Upper lobe of left lung (tissue), 4 donors: ENCODE data around the gene TOP2A.

Source experiments
- EP300 ChIP-seq, 4 donors: sonication (generic); formaldehyde crosslinking; IDR thresholded peaks; one replicate each; pipeline ENCODE4 v1.5.1; 2017; ENCODE audit warnings: antibody characterized with exemption in 4 of 4, control low read depth in 2 of 4
- POLR2A ChIP-seq, 4 donors: fragments of 450-650 bp; IDR thresholded peaks; one replicate each; pipeline ENCODE4 v1.5.1; 2016 to 2017; ENCODE audit warnings: antibody characterized with exemption in 4 of 4, mild to moderate bottlenecking in 2 of 4
- POLR2AphosphoS5 ChIP-seq, 2 donors: sonication (generic); formaldehyde crosslinking; IDR thresholded peaks; one replicate each; pipeline ENCODE4 v1.5.1; 2017; ENCODE audit warnings: antibody characterized with exemption in 2 of 2
- TF ChIP-seq, protein P1 (sequence below), 6 experiments: fragments of 450-650 bp in 4 of 6; fragments of 200-600 bp in 2 of 6; sonication (generic) in 2 of 6; IDR thresholded peaks; one replicate each; pipeline ENCODE4 v1.5.1; 2016 to 2019; ENCODE audit warnings: antibody characterized with exemption in 6 of 6

DNA sequence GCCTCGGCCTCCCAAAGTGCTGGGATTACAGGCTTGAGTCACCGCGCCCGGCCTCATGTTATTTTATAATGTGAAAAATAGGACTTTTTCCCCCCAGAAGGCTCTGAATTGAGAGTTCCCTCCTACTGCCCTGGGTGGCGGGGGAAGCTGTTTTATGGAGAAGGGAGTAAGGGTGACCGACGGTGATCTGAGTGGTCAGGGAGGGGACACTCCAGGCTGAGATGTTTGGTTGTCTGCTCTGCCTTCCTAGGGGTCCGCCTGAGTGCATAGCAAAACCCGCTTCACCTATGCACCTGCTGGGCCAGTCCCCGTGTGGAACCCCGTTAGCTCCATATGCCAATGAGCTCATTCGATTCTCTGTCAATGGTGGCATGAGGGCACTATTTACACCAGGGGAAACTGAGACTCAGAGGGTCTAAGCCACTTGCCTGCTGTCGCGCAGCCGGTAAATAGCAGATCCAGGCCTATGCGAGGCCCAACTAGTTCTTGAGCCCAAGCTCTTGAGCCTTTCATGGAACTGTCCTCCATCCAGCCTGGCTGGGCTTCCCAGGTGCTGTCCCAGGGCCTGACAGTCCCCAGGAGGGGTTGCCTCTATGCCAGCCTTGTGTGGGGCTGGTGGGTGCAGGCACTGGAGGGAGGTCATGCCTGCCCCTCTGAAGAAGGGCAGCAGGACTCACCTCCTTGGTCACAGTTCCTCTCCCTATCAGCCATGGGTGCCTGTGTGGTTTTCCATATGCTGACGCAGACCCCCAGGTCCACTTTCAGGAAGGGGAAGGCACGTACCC, 51.4 kb downstream of the TOP2A start:
- TF ChIP-seq, protein P1, sequence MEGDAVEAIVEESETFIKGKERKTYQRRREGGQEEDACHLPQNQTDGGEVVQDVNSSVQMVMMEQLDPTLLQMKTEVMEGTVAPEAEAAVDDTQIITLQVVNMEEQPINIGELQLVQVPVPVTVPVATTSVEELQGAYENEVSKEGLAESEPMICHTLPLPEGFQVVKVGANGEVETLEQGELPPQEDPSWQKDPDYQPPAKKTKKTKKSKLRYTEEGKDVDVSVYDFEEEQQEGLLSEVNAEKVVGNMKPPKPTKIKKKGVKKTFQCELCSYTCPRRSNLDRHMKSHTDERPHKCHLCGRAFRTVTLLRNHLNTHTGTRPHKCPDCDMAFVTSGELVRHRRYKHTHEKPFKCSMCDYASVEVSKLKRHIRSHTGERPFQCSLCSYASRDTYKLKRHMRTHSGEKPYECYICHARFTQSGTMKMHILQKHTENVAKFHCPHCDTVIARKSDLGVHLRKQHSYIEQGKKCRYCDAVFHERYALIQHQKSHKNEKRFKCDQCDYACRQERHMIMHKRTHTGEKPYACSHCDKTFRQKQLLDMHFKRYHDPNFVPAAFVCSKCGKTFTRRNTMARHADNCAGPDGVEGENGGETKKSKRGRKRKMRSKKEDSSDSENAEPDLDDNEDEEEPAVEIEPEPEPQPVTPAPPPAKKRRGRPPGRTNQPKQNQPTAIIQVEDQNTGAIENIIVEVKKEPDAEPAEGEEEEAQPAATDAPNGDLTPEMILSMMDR (IDR thresholded peaks at IDR 0.05): no peak
- TF ChIP-seq POLR2A (IDR thresholded peaks at IDR 0.05) (no peak), POLR2AphosphoS5 (IDR thresholded peaks at IDR 0.05) (no peak), EP300 (IDR thresholded peaks at IDR 0.05) (no peak)
